Dermis blood vessel endothelial cell (primary cell): ENCODE measurements around the gene ASIP. TPM values are rescaled to one million over a fixed set of nuclear protein-coding genes. Genes with fewer than 3 reads are reported as not detected.

ENCODE experiments used
- DNase-seq: peaks from one replicate; pipeline ENCODE4 v3.0.0; 2010
- total RNA-seq: library from RNA; depleted of rRNA; stranded (reverse); fragments of >200 nt; gene quantifications from 2 replicates; pipeline ENCODE4 v1.2.3, GENCODE V29; 2014

The ASIP gene
- total RNA-seq, 1 donor from 2014 or later = not detected

DNA sequence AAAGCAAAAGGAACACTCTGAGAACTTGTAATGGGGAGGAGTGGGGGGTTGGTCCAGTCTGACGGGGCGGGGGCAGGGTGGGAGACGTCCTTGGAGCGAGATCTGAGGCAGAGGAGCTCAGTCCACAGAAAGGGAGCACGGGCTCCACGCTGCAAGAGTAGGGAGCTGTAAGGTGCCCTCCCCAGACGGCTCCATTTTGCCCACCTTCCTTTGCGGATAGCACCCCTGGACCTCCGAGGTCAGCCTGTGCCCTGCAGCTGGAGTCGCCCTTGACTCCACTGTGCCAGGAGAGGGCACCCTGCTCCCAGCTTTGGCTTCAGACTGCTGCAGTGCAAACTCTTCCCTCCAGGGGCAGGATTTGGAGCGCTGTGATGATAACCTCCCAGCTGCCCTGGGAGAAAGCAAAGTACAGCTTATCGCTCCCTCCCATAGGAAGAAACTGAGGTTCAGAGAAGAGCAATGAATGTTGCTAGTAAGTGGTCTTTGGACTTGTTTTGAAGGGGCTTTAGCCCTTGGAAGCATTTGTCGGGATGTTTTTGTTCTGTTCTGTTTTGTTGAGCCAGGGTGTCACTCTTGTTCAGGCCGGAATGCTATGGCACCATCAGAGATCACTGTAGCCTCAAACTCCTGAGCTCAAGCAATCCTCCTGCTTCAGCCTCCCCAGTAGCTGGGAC is 71.5 kb downstream of the ASIP start:
- DNase-seq = peak; percentile 93

DNA sequence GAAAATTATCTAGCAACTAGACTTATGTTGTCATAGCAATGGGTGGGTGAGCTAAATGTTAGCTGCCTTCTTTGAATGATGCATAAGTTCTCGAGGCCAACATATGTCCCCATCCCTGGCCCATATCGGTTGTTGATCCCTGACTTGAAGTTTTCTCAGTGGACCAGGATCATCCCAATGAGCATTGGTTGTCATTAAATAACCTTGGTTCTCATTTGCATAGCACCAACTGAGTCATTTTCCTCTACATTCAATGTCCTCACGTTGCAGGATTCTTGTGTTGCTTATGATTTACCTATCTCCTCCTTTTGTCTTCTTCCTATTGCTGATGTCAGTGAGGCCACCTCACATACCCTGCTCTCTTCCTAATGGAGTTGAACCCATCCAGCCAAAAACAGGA is 74.0 kb downstream of the ASIP start:
- no peak for DNase-seq

DNA sequence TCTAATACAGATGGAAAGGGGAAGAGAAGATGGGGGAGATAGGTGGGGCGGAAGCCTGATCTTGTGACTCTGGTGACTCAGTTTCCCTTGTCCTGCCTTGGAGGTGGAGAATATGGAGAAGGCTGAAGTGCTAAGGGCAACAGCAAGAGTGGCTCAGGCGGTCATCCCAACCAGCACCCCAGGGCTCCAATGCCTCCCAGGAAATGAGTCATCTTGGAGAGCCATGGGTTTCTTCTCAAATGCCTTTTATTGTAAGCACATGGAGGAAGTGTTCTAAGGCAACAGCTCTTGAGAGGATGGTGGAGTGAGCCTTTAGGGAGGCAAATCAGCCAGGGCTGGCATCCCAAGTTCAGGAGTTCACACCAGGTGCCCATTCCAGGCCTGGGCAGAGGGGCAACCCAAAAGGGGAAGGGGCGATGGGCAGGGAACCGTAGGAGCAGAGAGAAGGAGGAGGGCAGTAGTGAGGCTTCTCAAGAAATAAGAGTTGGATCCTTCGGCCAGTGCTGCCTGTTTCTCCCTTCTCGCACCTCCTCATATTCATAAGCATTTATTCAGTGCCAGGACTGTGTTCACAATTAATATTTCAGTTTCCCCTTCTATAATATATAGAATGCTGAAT is 75.1 kb downstream of the ASIP start:
- DNase-seq = no peak

Other genes starting within 250 kb of the ASIP start
- gene RALY, start 247.5 kb upstream of the ASIP start, total RNA-seq = 71.0 and 99.9 TPM in 2 replicates
- 90.2 and 151 TPM in 2 replicates for gene EIF2S2, start 129.2 kb upstream of the ASIP start, total RNA-seq
- 95.6 and 136 TPM in 2 replicates for gene AHCY, start 61.9 kb downstream of the ASIP start, total RNA-seq
- 70.3 and 81.1 TPM in 2 replicates for gene ITCH, start 121.8 kb downstream of the ASIP start, total RNA-seq